Fibroblast of the conjunctiva (primary cell): ENCODE measurements around the gene TSN.

Experiments used
- DNase-seq: peaks from one replicate; pipeline ENCODE4 v3.0.0-alpha.2; 2010; ENCODE audit warnings: low read depth

TSN gene

GRCh38 chr2:121746071-121746578, 9.3 kb upstream of the TSN start:
- no peak for DNase-seq

GRCh38 chr2:121748202-121748601, 7.2 kb upstream of the TSN start:
- peak; percentile 13 for DNase-seq

DNA sequence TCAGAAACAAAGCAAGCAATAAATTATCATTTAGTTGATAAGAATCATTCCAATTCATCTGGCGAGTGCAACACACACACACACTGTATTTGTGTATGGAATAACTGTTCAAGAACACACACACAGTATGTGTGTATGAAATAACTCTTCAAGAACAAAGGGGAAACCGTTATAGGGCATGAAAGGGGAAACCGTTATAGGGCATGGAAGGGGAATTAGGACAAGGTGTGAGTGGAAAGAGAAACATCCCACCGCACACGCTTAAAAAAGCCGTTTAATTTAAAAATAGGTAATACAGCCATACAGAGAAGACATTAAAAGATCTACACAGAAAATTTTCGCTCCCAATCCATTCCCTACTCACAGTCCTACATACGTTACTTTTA, 607 bp upstream of the TSN start:
- no peak for DNase-seq

- DNase-seq = no peak
Observed at GRCh38 chr2:121764681-121765228, 9.3 kb downstream of the TSN start.

DNA sequence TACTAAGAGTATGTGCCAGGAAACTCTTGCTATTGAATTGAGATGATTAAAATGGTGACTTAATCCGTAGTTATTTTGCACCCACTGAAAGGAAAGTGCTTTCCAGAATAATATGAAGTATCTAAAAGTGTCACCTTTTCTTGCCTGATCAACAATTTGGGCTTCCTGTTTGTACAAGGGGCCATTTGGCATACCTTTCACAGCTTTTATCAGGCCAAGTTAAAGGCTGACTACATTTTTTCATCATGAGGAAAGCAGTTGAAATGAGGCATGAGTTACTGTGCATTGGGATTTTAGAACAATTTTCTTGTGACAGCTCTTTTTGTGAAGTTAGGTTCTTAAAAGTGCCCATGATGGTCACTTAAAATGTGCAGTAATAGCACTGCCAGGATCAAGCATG, 11.2 kb downstream of the TSN start:
- DNase-seq = no peak

DNA sequence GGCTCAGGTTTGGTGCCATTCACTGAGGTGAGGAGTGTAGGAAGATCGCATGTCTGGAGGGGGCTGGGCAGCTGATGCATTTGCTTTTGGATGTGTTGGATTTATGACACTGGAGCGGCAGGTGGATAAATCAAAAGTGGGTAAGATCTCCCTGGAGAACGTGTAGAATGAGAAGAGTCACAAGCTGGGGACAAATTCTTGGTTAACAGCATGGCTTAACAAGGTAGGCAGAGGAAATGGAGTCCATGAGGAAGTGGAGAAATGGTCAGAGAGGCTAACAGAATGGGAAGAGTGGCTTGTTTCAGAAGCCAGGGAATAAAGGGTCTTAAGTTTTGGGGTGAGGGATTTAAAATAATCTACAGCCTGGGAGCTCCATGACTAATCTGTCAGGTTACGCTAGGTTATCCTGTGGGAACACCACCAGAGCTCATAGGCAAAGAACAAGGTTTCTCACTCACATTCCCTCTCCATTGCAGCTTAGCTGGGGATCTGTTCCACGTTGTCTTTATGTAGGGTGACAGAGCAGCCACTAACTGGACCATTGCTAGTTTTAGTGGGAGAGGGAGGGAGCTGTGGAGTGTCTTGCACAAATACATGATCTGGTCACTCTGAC, 12.8 kb downstream of the TSN start:
- DNase-seq = no peak

- DNase-seq = no peak
Observed at GRCh38 chr2:121771976-121772742, 16.7 kb downstream of the TSN start.

- DNase-seq = no peak
Observed at GRCh38 chr2:121774235-121774634, 18.8 kb downstream of the TSN start.

DNA sequence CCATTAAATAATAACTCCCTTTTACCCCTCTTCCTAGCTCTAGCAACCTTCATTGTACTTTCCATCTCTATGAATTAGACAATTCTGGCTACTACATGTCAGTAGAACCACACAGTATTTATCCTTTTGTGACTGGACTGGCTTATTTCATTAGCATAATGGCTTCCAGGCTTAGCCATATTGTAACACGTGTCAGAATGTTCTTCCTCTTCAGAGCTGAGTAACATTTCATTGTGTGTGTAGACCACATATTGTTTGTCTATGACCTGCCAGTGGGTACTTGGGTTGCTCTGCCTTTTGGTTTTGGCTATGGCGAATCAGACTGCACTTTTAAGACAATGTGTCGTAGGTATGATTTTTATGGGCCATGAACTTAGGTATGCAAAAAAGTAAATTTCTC, 20.9 kb downstream of the TSN start:
- DNase-seq = no peak

DNA sequence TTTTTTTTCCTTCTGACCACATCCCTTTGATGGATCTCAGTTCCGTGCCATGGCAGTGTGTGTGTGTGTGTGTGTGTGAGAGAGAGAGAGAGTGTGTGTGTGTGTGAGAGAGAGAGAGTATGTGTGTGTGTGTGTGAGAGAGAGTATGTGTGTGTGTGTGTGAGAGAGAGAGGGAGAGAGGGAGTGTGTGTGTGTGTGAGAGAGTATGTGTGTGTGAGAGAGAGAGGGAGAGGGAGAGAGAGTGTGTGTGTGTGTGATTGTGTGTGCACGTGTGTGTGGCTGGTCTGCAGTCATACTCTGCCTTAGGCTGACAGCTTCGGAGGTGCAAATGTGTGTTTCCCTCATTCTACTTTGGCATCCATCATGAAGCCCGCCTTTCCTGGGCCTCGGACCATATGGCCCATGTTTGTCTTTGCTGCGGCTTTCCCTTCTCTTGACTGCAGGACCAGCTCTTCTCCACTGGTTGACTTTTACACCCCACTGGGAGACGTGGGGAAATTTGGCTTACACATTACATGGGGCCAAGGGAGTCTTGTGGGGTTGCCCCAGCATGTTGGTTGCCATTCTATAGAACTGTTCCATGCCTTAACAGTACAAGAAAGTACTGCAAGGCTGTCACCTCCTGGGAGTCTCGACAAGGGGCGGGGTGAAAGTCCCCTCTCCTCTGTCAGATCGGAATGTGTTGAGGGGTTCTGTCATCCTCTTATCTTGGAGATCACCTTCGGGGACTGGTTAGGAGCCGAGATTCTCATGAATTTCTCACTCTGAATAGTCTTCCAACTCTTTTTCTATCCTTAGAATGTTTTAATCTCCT, 21.6 kb downstream of the TSN start:
- DNase-seq = no peak

DNA sequence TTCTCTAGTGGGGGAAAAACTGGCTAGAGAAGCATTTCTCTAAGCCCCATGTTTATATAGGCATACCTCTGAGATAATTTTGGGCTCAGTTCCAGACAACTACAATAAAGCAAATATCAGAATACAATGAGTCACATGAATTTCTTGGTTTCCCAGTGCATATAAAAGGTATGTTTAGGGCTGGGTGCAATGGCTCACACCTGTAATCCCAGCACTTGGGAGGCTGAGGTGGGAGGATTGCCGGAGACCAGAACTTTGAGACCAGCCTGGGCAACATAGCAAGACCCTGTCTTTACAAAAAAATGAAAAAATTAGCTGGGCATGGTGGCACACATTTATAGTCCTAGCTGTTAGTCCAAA, 22.2 kb downstream of the TSN start:
- DNase-seq = no peak

- DNase-seq = no peak
Observed at GRCh38 chr2:121778741-121779487, 23.5 kb downstream of the TSN start.

DNA sequence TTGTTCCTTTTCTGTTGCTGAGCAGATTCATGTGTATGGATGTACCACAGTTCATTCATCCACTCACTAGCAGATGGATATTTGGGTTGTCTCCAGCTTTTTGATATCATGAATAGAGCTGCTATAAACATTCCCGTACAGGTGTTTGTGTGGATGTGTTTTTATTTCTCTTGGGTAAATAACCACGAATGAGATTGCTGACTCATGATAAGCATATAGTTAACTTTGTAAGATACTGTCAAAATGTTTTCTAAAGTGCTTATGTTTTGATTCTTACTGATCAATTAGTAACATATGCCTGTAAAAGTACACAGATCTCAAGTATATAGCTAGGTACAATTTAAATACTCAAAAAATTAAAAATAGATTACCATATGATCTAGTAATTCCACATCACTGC, 27.7 kb downstream of the TSN start:
- DNase-seq = no peak

DNA sequence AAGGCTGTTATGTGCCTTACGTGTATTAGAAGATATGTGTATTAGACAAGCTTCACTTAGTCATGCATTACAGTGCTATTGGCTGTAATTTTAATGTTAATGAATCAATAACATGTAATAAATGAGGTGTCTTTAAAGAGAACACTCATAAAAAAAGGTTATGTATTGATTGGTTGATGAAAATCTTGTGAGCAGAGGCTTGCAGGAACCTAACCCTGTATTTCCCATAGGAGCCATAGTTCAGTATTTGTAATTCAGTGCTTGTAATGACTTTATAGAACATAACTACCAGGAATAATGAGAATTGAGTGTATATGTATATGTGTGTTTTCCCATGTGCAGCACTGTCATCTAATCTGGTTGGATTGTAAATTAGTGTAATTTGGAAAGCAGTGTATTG, 33.2 kb downstream of the TSN start:
- no peak for DNase-seq

DNA sequence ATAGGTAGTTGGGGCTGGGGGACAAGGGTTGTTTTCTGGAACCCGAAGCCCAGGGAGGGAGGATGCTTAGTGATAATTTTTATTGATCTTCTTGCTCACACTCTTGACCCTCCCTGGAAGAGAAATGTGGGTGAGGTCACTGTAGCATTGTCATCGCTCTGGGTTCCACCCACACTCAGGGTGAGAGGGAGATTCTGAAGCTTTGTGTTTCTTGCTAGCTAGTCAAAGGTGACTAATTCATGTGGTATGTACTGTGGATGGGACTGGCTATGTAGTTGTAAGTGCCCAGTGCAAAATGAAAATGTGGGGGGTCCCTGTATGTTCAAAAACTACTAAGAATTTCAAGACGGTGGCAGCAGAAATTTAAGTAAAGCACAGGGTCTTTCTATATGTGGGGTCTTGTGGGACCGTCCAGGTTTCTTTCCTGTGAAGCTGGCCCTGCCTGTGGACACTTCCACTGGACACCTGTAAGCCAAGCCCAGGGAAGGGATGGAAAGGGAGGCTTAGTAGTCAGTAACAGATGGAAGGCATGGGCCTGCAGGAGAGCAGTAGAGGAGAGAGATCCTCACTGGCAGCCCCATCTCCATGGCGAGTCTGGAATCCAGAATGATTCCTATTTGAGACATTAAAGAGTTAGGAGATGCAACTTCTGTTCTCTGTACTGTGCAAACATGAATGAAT, 35.0 kb downstream of the TSN start:
- peak; percentile 64 for DNase-seq

- DNase-seq = no peak
Observed at GRCh38 chr2:121791290-121791689, 35.8 kb downstream of the TSN start.

- no peak for DNase-seq
Observed at GRCh38 chr2:121791801-121792221, 36.4 kb downstream of the TSN start.

- no peak for DNase-seq
Observed at GRCh38 chr2:121793816-121794215, 38.4 kb downstream of the TSN start.

GRCh38 chr2:121794233-121794632, 38.8 kb downstream of the TSN start:
- no peak for DNase-seq

DNA sequence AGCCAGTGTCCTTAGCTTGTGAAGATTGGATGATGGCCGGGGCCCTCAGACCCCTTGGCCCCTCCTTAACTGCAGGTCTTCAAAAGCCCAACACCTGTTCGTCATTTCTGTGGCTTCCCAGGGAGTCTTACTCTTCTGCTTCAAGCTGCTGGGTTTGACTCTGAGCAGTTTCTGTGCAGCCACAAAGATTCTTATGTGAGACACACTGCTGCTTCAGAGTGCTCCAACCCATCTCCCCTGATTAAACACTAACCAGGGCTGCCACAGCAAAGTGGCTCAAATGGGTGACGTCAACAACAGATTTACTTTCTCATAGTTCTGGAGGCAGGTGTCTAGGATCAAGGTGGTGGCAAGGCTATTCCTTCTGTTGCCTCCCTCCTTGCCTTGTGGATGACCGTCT, 40.8 kb downstream of the TSN start:
- DNase-seq = no peak

- no peak for DNase-seq
Observed at GRCh38 chr2:121798617-121799016, 43.2 kb downstream of the TSN start.
